Gastroesophageal sphincter (tissue), 4 donors: ENCODE results near the gene ATP10D. TPM values are rescaled to one million over a fixed set of nuclear protein-coding genes. Genes with fewer than 3 reads are reported as not detected.

Experiments used
- ATAC-seq: fragments of 150-250 bp; one replicate; pipeline ENCODE4 v1.9.1; 2016; ENCODE audit warnings: mild to moderate bottlenecking, moderate library complexity
- H3K27ac ChIP-seq, 4 donors: fragments of 200-600 bp; sonication (generic) in 3 of 4; 1 replicate in 3 of 4; 2 replicates in 1 of 4; pipeline ENCODE4 v1.5.1; 2016 to 2019
- H3K27me3 ChIP-seq: fragments of 200-600 bp; sonication (generic); one replicate; pipeline ENCODE4 v1.5.1; 2019
- H3K36me3 ChIP-seq, 2 donors: fragments of 200-600 bp; sonication (generic); one replicate each; pipeline ENCODE4 v1.5.1; 2019; ENCODE audit warnings: control low read depth in 1 of 2
- H3K4me1 ChIP-seq, 3 donors: fragments of 200-600 bp; sonication (generic); 1 replicate in 2 of 3; 2 replicates in 1 of 3; pipeline ENCODE4 v1.5.1; 2016 to 2019; ENCODE audit warnings: control low read depth in 2 of 3
- H3K4me3 ChIP-seq, 2 donors: fragments of 200-600 bp; sonication (generic); one replicate each; pipeline ENCODE4 v1.5.1; 2019; ENCODE audit warnings: mild to moderate bottlenecking in 1 of 2, moderate library complexity in 1 of 2
- H3K9me3 ChIP-seq, 3 donors: fragments of 200-600 bp; sonication (generic); one replicate each; pipeline ENCODE4 v1.5.1; 2017 to 2019; ENCODE audit warnings: control low read depth in 2 of 3
- EP300 ChIP-seq: sonication (generic); formaldehyde crosslinking; IDR thresholded peaks from one replicate; pipeline ENCODE4 v1.6.1; 2017; ENCODE audit warnings: antibody characterized with exemption, mild to moderate bottlenecking
- POLR2A ChIP-seq, 2 donors: fragments of 450-650 bp; IDR thresholded peaks; one replicate each; pipeline ENCODE4 v1.6.1; 2017; ENCODE audit warnings: antibody characterized with exemption in 2 of 2, mild to moderate bottlenecking in 2 of 2, moderate library complexity in 1 of 2
- POLR2AphosphoS5 ChIP-seq: sonication (generic); formaldehyde crosslinking; IDR thresholded peaks from one replicate; pipeline ENCODE4 v1.6.1; 2017; ENCODE audit warnings: antibody characterized with exemption
- WGBS, 2 donors: methylation state at CpG; one replicate each; pipeline ENCODE4 v1.1.5; 2018; ENCODE audit warnings: low coverage in 1 of 2; 5-methylcytosine and 5-hydroxymethylcytosine counted together
- total RNA-seq, 4 donors: library from RNA; depleted of rRNA; stranded (reverse); fragments of >200 nt; gene quantifications; one replicate each; pipeline ENCODE4 v1.1.0, GENCODE V29; 2016
- TF ChIP-seq, protein P1 (sequence below), 4 experiments: fragments of 200-600 bp in 2 of 4; fragments of 450-650 bp in 2 of 4; sonication (generic) in 1 of 4; IDR thresholded peaks; one replicate each; pipeline ENCODE4 v1.5.1; 2017 to 2019; ENCODE audit warnings: antibody characterized with exemption in 4 of 4, mild to moderate bottlenecking in 2 of 4, moderate library complexity in 2 of 4

Gene ATP10D
- total RNA-seq, 4 donors from 2014 or later: 18.2 to 30.2 (median 21.4) TPM

DNA sequence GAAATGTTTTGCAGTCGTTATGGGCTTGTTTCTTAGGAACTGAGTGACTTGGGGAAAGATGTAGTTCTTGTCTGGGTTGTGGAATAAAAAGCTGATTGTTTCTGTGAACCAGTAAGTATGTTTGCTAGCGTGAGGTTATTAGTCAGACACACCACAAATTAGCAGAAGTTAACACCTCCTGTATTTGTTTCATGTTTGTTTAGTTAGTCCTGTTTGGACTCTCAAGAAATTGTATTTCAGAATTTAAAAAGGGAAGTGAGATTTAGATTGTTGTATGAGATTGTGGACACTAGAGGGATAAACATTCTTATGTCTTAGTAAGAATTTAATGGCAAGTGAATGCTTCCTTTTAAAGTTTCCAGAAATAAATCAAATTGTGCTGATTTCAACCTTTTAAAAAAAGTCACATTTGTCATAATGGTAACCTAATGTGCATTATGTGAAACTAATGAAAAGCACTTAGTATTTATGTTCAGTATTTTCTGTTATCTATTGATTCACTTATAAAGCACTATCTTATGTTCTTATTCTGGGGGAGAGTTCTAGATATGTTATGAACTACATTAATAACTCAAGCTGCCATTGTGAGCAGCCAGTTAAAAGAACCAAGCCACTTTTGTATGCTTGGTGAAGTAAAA, 25.6 kb downstream of the ATP10D start:
- H3K4me1 ChIP-seq: peaks cover 0 to 21% (median 3%) of the 10 kb centered on the region in 3 donors
- no peak overlapping the region for H3K4me3 ChIP-seq
- WGBS, 2 donors: 20 to 23% methylated on average over 2 of the region's 2 CpGs
- peak overlapping the region in 3 of 4 donors; percentile 1 to 53 (median 50) for H3K27ac ChIP-seq
- peaks cover 0 to 38% of the 10 kb centered on the region in 2 donors for H3K36me3 ChIP-seq
- no peak for ATAC-seq
- H3K27me3 ChIP-seq: no peaks in the 10 kb centered on the region
- H3K9me3 ChIP-seq: no peaks in the 10 kb centered on the region
- TF ChIP-seq, protein P1, sequence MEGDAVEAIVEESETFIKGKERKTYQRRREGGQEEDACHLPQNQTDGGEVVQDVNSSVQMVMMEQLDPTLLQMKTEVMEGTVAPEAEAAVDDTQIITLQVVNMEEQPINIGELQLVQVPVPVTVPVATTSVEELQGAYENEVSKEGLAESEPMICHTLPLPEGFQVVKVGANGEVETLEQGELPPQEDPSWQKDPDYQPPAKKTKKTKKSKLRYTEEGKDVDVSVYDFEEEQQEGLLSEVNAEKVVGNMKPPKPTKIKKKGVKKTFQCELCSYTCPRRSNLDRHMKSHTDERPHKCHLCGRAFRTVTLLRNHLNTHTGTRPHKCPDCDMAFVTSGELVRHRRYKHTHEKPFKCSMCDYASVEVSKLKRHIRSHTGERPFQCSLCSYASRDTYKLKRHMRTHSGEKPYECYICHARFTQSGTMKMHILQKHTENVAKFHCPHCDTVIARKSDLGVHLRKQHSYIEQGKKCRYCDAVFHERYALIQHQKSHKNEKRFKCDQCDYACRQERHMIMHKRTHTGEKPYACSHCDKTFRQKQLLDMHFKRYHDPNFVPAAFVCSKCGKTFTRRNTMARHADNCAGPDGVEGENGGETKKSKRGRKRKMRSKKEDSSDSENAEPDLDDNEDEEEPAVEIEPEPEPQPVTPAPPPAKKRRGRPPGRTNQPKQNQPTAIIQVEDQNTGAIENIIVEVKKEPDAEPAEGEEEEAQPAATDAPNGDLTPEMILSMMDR (IDR thresholded peaks at IDR 0.05): peak in 3 of 4 experiments; percentile 25 to 31 (median 29)
- TF ChIP-seq POLR2A (IDR thresholded peaks at IDR 0.05) (no peak), EP300 (no peak), POLR2AphosphoS5 (no peak)

DNA sequence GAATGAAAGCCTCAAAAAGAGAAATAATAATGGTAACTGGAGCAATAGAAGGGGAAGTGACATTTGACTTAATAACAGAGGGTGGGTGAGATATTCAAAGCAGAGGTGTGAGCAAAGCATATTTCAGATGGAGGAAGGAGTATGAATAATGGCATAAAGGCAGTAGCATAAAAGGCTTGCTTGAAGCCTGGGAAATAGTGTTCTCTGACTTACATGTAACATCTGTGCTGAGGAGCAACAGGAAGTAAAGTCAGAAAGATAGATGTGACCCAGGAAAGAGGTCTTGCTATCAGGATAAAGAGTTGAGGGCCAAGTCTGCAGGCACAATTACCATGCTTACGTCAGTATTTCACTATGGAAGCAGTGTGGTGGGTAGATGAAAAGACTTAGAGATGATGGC, 28.4 kb downstream of the ATP10D start:
- peaks cover 0 to 21% (median 3%) of the 10 kb centered on the region in 3 donors for H3K4me1 ChIP-seq
- 100% methylated on average over 1 of the region's 1 CpG for WGBS, 2 donors
- no peaks in the 10 kb centered on the region for H3K27me3 ChIP-seq
- ATAC-seq: no peak
- H3K27ac ChIP-seq: no peak overlapping the region
- no peaks in the 10 kb centered on the region for H3K9me3 ChIP-seq
- TF ChIP-seq, protein P1 (IDR thresholded peaks at IDR 0.05): no peak
- TF ChIP-seq POLR2AphosphoS5 (no peak), POLR2A (IDR thresholded peaks at IDR 0.05) (no peak), EP300 (no peak)
- no peak overlapping the region for H3K4me3 ChIP-seq
- H3K36me3 ChIP-seq: peaks cover 0 to 40% of the 10 kb centered on the region in 2 donors

DNA sequence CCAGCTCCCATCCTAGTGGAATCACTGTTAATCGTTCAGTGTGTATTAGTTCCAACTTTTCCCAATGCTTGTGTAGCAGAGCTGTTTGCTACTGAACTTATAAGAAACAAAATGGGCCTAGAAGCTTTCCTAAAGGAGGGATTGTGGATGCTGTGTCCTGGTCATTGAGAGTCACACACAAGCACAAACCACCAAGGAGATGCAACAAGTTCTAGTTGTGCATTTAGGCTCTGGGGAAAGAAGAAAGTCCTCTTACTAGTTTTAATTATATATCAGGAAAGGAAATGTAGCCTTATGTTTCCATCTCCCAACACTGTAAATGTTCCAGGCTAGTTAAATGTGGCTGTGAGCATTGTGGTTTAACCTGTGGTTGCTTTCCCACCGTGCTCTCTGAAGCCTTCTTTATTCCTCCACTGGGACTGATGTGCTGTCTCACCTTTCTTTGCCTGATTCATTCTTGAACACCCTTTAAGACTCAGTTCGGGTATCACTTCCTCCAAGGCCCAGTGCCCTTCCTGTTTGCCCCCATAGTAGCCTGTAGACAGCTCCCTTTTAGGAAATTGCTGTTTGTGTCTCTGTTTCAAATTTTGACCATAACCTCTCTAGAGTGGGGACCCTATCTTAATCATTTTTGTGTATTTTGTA, 34.3 kb downstream of the ATP10D start:
- 67 to 88% methylated on average over 3 of the region's 3 CpGs for WGBS, 2 donors
- no peak overlapping the region for H3K4me3 ChIP-seq
- TF ChIP-seq, protein P1 (IDR thresholded peaks at IDR 0.05): no peak
- TF ChIP-seq EP300 (no peak), POLR2AphosphoS5 (no peak)
- no peak for ATAC-seq
- no peaks in the 10 kb centered on the region for H3K4me1 ChIP-seq
- no peak overlapping the region for H3K27ac ChIP-seq
- H3K9me3 ChIP-seq: no peaks in the 10 kb centered on the region
- H3K27me3 ChIP-seq: no peaks in the 10 kb centered on the region
- H3K36me3 ChIP-seq: peaks cover 0 to 53% of the 10 kb centered on the region in 2 donors

DNA sequence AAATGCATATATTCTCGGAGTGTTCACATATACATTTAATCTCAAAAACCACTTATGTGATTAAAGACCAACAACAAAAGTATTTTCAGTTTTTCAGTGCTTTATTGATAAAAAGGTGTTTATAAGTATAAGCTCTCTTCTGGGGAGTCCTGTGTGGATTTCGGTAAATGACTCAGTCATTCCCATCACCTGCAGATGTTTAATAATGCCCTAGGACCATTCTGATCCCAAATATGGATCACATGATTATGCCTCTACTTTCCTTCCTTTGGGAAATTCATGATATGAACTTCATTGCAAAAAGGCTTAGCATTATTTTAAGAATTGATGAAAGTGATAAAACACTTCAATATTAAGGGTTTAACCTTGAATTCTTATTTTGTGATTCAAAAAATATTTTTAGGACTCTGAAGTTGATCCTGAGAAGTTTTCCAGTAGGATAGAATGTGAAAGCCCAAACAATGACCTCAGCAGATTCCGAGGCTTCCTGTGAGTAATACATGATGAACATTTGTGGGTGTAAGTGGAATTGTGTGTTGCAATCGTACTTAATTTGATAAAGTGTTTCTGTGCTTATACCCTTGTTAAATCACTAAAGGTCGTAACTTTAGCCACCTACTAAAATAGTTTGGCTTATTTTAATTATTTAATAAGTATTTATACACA, 40.2 kb downstream of the ATP10D start:
- Histone ChIP-seq H3K27me3 (no peaks in the 10 kb centered on the region), H3K36me3 (peaks cover 0 to 59% of the 10 kb centered on the region in 2 donors), H3K27ac (peak overlapping the region; percentile 53 to 72 (median 67)), H3K4me1 (peaks cover 3 to 15% (median 5%) of the 10 kb centered on the region in 3 donors), H3K9me3 (no peaks in the 10 kb centered on the region), H3K4me3 (no peak overlapping the region)
- WGBS, 2 donors: 39 to 48% methylated on average over 5 of the region's 5 CpGs
- TF ChIP-seq EP300 (no peak), POLR2AphosphoS5 (peak; percentile 79), POLR2A (IDR thresholded peaks at IDR 0.05) (no peak)
- TF ChIP-seq, protein P1 (IDR thresholded peaks at IDR 0.05): no peak
- ATAC-seq: peak; percentile 94
